Germinal center (tissue), 1 donor: ENCODE results near the gene SYNPO2.

Experiments
- DNase-seq: peaks from one replicate; pipeline ENCODE4 v3.0.0; 2012; ENCODE audit warnings: mixed read lengths, low spot score

SYNPO2 gene

DNA sequence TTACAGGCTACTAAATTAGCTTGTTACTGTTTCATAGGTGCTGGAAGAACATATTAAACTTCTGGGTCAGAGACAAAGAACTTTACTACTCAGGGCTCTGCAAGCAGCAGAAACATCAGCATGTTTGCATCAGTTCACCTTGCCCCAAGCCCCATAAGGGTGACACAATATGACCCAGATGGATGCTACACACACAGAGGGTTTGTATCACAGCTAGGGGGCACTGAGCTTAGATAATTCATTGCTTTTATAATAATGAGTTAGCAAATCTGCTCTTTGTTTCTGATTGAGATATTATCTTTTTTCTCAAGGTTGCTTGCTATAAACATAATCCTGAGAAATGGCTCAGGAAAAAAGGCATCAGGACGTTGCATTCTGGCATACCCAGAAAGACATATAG is 4.8 kb upstream of the SYNPO2 start:
- no peak for DNase-seq

DNA sequence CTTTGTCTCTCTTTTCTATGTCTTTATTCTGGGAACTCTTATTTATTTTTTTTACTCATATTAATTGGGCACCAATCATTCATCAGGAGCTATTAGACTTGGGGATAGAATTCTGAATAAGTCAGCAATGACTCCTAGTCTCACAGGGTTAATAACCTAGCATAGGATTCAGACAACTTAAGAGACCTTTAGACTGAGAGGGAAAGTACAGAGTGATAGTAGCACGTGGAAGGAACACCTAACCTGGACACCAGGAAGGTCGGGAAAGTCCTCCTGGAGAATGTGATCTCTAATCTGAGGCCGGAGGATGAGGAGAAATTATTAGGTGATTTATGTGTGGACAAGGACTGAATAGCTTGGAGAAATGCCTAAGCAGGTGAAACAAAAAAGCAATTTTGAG is 3.9 kb upstream of the SYNPO2 start:
- DNase-seq: no peak

DNA sequence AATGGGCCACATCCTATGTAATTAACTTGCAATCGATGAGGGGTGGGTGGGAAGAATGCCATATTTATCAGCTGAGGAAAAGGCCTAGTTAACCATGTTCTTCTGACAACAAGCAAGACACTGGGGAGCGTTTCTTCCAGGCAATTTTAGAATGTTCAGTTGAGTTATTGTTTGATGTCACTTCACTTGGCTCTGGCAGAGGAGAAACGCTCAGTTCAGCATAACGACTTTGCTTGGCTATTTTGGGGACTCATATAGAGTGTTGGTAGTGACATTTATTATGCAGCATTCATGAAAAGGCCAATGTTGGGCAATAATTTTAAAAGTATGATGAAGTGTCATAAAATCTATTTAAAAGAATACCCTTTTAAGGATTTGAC is 648 bp downstream of the SYNPO2 start:
- no peak for DNase-seq

DNA sequence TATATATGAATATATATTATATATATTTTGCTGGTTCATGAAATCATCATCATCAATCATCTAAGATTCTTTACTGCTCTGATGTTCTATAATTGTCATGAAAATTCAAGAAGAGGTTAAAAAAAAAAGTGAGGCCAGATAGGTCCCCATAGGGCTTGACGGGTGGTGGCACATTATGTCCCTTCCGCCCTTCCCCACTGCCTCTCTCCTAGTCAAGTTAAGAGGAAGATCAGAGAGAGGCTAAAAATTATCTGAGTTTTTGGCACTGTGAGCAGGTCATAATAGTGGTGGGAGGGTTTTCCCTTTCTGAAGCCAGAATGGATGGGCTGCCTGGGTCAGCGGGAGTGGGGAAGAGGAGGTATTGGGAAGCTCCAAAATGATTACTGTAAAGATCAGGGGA is 5.4 kb downstream of the SYNPO2 start:
- DNase-seq: no peak

DNA sequence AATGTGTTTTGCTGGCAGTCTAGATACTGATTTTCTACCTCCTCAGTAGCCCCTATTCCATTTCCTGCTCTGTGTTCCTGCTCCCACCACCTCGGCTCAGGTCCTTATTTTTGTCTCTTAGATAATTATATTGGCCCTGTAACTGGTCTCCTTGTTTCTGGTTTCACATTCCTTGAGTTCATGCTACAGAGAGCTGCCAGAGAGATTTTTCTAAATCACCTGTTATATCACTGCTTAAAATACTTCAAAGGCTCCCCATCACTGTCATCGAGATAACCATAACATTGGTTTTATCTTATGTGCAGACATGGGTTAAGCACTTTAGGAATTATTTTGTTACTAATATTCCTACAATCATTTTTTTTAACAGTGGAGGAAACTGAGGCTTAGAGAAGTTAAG is 9.6 kb downstream of the SYNPO2 start:
- DNase-seq: no peak

DNA sequence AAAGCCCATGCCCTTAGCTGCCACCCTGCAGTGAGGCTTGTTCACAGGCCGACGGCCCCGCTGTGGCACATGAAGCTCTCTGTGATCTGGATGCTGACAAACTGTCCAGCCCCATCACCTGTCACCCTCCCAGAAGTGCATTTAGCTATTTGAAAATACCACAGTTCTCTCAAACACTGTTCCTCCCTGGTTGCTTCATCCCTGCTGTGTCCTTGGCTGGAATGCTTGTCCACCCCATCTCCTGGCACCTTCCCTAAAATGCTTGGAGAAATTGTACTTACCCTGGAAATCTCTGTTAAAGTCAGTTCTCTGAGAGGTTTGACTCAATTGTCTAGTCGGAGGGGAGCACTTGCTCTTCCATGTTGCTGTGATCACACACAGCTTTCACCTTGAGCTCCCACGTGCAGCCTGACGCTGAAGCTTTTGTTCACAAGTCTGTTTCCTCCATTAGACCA is 10.1 kb downstream of the SYNPO2 start:
- no peak for DNase-seq

DNA sequence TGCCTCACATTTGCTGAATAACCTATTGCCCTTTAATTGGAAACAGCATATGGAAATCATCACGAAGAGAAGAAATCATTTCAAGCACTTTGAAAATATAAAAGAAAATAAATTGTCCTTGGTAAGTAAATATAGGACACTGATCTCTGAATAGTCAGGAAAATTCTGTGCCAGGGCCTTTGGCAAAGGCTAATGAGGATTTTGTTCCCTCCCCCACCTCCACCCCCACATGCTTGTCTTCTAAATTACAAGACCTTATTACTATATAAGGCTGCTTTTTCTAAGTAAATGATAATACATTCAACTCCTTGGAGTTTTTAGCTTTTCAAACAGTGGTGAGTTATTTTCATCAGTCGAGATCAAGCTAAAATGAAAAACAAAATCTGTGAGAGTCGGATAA is 15.8 kb downstream of the SYNPO2 start:
- no peak for DNase-seq

DNA sequence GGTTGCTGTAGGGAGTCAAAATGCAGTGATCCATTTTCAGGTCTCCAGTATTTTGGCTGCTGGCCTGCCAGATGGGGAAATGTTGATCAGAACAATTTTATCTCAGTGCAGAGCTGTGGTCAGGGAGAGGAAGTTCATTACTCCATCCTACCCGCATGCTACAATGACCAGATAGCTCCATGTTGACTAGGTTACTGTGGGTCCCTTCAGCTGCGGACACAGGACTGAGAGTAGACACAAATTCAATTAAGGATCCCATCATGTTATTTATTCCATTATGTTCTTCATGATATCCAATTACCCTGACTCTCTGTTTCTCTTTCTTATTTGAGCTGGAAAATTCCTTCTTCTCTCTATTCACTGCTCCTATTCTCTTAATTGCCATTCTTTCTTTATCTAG is 16.3 kb downstream of the SYNPO2 start:
- DNase-seq: no peak

DNA sequence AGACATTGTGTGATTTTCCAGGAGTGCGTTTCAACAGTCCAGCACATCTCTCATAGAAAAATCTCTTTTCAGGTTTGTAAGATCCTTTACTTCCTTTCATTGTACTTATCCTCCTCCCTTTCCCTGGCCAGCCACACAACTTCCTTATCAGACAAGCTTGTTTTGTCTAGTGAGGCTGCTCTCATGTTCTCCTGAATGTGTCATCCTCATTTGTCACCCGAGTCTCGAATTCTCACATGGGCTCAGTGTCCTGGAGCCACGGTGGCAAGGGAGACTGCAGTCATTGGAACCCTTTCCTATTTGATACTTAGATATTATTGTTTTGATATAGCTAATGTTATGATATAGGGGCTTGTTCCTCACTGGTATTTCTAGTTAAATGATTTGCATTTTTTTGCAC is 16.9 kb downstream of the SYNPO2 start:
- no peak for DNase-seq

DNA sequence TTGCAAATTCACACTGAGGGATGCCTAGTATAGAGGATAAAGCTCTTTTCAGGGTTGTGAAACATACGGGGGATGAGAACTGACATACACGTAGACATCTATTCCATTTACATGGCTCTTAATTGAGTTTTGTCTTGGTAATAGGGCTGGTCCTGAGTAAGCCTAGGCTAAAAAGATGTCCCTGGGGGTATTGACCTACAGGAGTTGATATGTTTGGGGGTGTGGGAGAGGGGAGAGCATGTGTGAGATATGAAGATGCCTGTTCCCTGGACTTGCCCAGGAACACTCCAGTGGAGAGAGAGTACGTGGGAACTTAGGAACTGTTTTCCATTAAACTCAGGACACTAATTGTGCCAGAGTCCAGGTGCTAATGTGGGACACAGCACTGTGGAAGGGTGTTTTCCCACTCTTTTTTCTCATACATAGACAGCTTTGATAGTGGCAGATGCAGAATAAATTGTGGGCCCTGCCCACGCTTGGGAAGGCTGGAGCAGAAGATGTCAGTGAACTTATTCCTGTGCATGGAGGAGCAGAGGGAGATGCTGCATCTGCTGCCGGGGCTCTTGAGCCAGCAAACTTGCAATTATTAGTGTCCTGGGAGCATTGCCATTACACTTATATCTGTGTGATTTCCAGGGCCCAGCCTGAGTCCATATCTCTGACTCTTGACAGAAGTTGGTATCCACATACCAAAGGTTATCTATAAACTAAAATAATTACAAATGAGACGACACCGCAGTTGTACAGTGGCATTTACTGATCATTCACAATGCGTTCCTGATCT is 20.7 kb downstream of the SYNPO2 start:
- DNase-seq: no peak

DNA sequence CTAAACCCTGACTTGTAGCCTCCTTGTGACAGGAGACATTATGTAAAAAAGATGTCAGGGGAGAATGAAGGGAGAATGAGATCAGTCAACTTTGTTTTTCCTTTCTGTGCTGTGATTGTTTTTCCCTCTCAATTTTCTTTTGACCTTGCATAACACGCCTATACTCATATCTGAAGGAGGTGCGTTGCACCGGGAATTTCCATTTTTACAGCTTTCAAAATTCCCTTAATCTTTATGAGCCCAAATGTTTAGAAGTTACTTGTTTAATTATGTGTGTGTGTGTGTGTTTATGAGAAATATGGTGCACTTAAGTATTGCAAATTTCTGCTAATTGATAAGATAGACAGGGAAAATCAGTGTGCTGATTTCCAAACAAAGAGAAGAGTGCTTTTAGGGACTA is 21.6 kb downstream of the SYNPO2 start:
- DNase-seq: no peak

DNA sequence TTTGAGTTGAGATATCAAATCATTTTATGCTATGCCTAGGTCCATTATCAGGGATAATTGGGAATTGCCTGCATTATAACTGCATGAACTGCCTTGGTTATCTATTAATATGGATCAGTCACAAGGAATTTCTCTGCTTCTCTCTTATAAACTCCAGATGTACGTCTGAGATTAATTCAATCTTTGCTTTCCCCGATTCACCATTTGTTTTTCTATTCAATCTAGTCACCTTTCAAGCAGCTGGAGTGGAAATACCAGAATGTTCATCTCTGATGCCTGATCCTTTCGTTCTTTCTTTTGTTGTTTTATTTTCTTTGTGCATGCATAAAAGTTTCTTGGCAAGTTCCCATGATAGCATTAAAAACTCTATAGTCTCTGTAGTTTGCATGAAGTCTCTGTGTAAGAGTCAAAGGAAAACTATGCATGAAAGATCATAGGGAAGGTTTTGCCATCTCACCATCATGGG is 22.6 kb downstream of the SYNPO2 start:
- DNase-seq: no peak

DNA sequence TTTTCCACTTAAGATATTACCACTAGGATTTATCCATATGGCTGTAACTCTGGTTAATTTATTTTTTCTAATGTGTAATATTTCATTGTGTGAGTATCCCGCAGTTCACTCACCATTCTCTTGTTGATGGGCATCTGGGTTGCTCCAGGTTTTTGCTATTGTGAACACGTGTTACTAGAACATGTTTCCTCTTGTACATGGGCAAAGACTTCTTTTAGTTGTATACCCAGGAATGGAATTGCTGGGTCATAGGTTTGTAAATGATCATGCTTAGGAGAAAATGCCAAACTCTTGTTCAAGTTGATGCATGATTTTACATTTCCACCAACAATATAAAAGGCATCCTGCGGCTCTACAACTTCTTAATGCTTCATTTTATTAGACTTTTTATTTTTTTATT is 26.8 kb downstream of the SYNPO2 start:
- DNase-seq: no peak

DNA sequence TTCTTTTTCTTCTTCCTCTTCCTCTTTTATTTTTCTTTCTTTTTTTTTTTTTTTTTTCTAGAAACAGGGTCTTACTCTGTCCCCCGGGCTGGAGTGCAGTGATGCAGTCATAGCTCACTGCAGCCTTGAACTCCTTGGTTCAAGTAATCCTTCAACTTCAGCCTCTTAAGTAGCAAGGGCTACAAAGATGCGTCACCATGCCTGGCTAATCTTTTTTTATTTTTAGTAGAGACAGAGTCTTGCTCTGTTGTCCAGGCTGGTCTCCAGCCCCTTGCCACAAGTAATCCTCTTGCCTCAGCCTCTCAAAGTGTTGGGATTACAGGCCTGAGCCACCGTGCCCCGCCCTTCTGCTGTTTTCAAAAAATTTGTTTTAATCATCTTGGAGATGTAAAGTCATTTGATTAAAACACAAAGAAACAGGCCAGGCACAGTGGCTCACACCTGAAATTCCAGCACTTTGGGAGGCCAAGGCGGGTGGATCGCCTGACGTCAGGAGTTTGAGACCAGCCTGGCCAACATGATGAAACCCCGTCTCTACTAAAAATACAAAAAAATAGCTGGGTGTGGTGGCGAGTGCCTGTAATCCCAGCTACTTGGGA is 28.1 kb downstream of the SYNPO2 start:
- no peak for DNase-seq

DNA sequence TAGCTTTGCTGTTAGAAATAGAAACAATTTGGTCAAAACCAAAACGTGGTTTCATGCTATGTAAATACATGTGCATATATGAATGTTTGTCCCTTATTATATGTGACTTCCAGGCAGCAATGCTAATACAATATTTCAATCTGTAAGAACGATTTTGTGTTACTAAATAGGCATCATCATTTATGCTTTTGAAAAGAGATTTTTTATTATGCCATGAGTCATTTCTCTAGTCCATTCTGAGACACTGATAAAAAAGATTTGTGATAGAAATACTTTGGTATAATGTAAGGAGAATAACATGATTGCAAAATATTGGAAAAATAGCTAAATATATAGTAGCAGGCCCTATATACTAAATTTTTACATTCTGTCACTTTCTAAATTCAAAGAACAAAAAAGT is 28.9 kb downstream of the SYNPO2 start:
- no peak for DNase-seq

DNA sequence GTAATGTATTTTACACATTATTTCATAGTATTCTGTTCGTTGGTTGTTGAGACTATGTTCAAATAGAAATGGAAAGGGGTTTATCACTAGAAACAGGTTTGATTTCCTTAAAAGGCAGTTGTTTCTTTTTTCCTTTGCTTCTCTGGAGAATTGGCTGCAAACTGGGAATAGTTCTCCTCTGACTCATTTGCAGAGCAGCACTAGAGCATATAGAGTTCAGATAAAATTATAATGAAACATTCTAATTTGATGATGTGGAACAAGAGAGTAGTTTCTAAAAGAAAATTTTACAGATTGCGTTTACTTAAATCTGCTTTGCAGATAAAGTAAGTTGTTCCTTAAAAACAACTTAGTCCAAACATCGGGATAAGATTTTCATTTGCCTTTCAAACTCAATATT is 29.7 kb downstream of the SYNPO2 start:
- DNase-seq: no peak

DNA sequence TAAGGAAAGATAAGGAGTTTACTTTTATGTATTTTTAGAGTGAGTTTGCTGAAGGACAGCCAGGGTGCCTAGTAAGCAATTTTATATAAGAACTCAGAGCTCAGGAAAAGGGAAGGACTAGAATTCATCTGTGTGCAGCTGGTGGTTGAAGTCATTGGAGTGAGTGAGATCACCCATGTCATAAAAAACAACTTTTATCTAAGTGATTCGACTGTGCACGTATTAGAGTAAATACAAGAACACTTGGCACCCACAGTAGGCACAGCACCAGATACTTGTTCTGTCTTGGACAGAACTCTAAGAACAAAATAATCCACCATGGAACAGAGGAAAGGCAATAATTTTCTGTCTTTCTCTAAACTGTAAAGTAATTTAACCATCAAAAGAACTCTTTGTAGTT is 31.6 kb downstream of the SYNPO2 start:
- DNase-seq: no peak

DNA sequence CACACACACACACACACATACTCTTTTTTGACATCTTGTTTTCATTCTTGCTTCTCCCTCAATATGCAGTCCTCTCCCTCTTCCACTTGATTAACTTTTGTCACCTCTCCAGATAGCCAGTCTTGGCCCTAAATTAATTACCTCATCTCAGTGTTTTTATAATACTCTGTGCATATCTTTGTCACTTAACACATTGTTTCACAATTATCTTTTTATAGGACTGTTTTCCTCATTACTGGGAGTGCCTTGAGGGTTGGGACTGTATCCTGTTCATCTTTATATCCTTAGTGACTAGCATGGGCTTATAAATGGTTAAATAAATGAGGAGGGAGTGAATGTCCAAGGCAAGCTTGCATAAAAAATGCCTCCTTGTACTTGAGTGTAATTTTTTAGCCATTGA is 33.1 kb downstream of the SYNPO2 start:
- DNase-seq: no peak

DNA sequence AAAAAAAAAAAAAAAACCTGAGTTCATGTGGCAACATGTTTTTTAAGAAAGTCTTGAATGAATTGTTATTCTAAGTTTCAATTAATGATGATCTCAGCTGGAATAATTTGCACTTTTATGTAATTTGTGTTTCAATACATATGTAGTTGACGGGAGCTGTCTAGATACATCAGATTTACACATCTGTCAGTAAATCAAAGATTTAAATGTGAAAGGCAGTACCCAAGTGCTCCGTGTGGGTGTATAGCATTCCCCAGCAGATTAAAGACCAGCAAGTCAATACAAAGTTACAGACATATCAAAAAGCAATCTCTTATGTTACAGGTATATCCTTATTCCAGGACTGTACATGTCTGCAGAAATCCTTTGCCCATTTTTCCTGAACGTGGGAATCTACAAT is 35.2 kb downstream of the SYNPO2 start:
- DNase-seq: no peak

DNA sequence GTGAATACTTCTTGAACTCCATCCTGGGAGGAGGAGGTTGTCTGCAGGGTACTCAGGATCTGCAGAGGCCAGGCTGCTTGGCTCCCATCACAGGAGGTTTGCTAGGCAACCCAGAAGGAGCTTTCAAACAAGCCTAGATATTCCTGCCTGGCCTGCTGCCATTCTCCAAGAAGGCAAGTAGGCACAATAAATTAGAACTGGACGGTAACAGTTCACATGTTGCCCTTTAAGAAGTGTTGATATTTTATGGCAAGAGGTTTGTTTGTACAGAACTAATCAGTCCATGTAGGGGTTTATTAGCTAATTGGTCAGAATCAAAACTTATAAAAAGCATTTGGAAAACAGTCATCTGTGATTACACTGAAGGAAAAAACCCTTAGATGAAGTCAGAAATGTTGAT is 39.3 kb downstream of the SYNPO2 start:
- no peak for DNase-seq

DNA sequence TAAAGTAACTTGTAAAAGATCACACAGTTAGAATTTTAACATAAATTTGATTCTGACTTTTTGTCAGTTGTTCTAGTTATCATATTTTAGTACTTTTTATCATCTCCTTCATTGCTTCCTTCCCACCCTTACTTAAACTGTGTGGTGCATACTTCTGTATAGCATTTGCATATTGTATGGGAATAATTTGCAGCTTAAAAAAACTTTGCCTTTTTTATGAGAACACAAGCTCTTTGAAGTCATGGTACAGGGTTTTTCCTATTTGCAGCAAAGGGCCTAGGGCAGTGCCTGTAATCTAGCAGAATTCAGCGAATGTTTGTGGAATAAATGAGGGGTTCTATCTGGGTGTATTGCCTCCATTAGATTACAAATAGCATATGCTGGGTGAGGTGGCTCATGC is 41.6 kb downstream of the SYNPO2 start:
- DNase-seq: no peak

DNA sequence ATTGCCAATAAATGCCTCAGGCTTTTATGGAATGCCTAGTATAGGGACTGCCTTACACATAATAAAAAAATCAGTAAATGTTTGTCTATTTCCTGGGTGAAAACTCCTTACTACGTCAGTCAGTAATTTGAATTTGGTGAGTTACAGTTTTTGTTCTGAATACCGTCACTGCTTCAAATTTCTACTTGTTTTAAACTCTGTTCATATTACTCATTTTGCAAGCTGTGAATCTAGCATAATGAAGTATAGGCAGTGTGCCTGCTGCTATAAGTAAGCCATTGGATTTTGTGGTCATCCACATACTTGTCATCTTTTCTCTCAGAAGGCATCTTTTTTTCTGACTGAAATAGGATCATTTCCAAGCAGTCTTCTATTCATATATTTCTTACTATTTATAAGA is 43.1 kb downstream of the SYNPO2 start:
- no peak for DNase-seq

DNA sequence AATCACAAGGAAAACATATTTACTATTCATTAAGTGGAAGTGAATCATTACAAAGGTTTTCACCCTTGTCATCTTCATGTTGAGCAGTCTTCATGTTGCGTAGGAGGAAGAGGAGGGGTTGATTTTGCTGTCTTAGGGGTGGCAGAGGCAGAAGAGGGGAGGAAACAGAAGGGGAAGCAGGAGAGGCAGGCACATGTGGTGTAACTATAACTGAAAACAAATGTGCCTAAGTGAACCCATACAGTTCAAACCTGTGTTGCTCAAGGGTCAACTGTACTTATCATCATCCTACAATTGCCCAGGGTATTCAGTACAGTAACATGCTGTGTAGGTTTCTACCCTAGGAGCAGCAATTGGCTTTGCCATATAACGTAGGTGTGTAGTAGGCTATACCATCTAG is 47.2 kb downstream of the SYNPO2 start:
- no peak for DNase-seq

DNA sequence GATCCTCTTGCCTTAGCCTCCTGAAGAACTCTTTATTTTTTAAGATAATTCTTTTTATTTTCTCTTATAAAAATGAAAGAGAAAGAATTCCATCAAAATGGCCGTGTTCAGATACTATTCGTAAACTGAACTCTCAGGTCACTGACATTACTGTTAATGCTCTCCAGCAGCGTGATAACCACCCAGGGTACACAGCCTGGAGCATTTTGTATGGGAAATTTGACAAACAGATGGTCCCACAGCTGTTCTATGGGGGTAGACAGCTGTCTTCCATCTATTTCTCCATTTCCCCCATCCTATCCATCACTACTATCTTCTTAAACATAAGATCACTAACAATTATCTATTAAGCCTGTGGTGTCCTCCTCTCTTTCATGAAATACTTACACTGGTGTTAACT is 47.8 kb downstream of the SYNPO2 start:
- no peak for DNase-seq
